Suprapubic skin (tissue), 4 donors: ENCODE data around the gene MAST2. TPM values are rescaled to one million over a fixed set of nuclear protein-coding genes. Genes with fewer than 3 reads are reported as not detected.
A peak's percentile ranks its signal among the peaks of the same experiment; 100 is the strongest.

Experiments used
- DNase-seq, 2 donors: peaks; one replicate each; pipeline ENCODE4 v3.0.0-alpha.2; 2019; ENCODE audit warnings: low spot score in 2 of 2
- H3K27ac ChIP-seq: fragments of 200-600 bp; sonication (generic); one replicate; pipeline ENCODE4 v1.5.1; 2019
- H3K27me3 ChIP-seq: fragments of 200-600 bp; sonication (generic); one replicate; pipeline ENCODE4 v1.5.1; 2019
- H3K36me3 ChIP-seq: fragments of 200-600 bp; sonication (generic); one replicate; pipeline ENCODE4 v1.5.1; 2019
- H3K4me1 ChIP-seq: fragments of 200-600 bp; sonication (generic); one replicate; pipeline ENCODE4 v1.5.1; 2019
- H3K4me3 ChIP-seq: fragments of 200-600 bp; sonication (generic); one replicate; pipeline ENCODE4 v1.5.1; 2019; ENCODE audit warnings: mild to moderate bottlenecking
- H3K9me3 ChIP-seq: fragments of 200-600 bp; sonication (generic); one replicate; pipeline ENCODE4 v1.5.1; 2019
- CTCF ChIP-seq, 2 donors: fragments of 200-600 bp in 1 of 2; fragments of 450-650 bp in 1 of 2; sonication (generic) in 1 of 2; IDR thresholded peaks; one replicate each; pipeline ENCODE4 v1.5.1; 2016 to 2019; ENCODE audit warnings: antibody characterized with exemption in 2 of 2, mild to moderate bottlenecking in 1 of 2, moderate library complexity in 1 of 2
- EP300 ChIP-seq: sonication (generic); formaldehyde crosslinking; IDR thresholded peaks from one replicate; pipeline ENCODE4 v1.6.1; 2017; ENCODE audit warnings: antibody characterized with exemption
- POLR2A ChIP-seq, 2 donors: fragments of 450-650 bp; IDR thresholded peaks; one replicate each; pipeline ENCODE4 v1.6.1; 2017; ENCODE audit warnings: antibody characterized with exemption in 2 of 2, mild to moderate bottlenecking in 2 of 2, moderate library complexity in 2 of 2
- POLR2AphosphoS5 ChIP-seq, 3 donors: sonication (generic); formaldehyde crosslinking; IDR thresholded peaks; one replicate each; pipeline ENCODE4 v1.6.1; 2017; ENCODE audit warnings: antibody characterized with exemption in 3 of 3
- WGBS: methylation state at CpG from one replicate; pipeline ENCODE4 v1.1.5; 2018; 5-methylcytosine and 5-hydroxymethylcytosine counted together
- total RNA-seq, 4 donors: library from RNA; depleted of rRNA; stranded (reverse); fragments of >200 nt; gene quantifications; one replicate each; pipeline ENCODE4 v1.1.0, GENCODE V29; 2016

The MAST2 gene
- total RNA-seq, 4 donors from 2014 or later, result 15.4 to 21.6 (median 20.1) TPM

- WGBS, result 89% methylated on average over 3 of the region's 3 CpGs
- Histone ChIP-seq H3K27ac (no peak overlapping the region), H3K9me3 (no peaks in the 10 kb centered on the region), H3K4me1 (peaks cover 3% of the 10 kb centered on the region), H3K36me3 (no peaks in the 10 kb centered on the region), H3K27me3 (no peaks in the 10 kb centered on the region), H3K4me3 (no peak overlapping the region)
- no peak for TF ChIP-seq EP300
- DNase-seq, result no peak
These were observed 105.3 kb downstream of the MAST2 start for GRCh38 chr1:45908611-45909140.

GRCh38 chr1:45911634-45912033 lies 108.2 kb downstream of the MAST2 start:
- TF ChIP-seq EP300 (no peak), POLR2A (IDR thresholded peaks at IDR 0.05) (no peak), POLR2AphosphoS5 (IDR thresholded peaks at IDR 0.05) (no peak), CTCF (IDR thresholded peaks at IDR 0.05) (no peak)
- H3K9me3 ChIP-seq, result no peaks in the 10 kb centered on the region
- no peak overlapping the region for H3K4me3 ChIP-seq
- H3K27me3 ChIP-seq, result no peaks in the 10 kb centered on the region
- no peak for DNase-seq
- H3K36me3 ChIP-seq, result no peaks in the 10 kb centered on the region
- H3K27ac ChIP-seq, result no peak overlapping the region
- 100% methylated on average over 1 of the region's 1 CpG for WGBS
- peaks cover 6% of the 10 kb centered on the region for H3K4me1 ChIP-seq

GRCh38 chr1:45913183-45913683 lies 109.8 kb downstream of the MAST2 start:
- H3K9me3 ChIP-seq, result no peaks in the 10 kb centered on the region
- WGBS, result 53% methylated on average over 6 of the region's 6 CpGs
- H3K36me3 ChIP-seq, result no peaks in the 10 kb centered on the region
- peaks cover 6% of the 10 kb centered on the region for H3K4me1 ChIP-seq
- TF ChIP-seq POLR2A (IDR thresholded peaks at IDR 0.05), result no peak
- TF ChIP-seq EP300, result peak; percentile 65
- H3K27ac ChIP-seq, result peak overlapping the region; percentile 20
- no peaks in the 10 kb centered on the region for H3K27me3 ChIP-seq
- no peak for DNase-seq
- H3K4me3 ChIP-seq, result no peak overlapping the region

- DNase-seq, result no peak
- H3K4me1 ChIP-seq, result peaks cover 6% of the 10 kb centered on the region
- H3K4me3 ChIP-seq, result no peak overlapping the region
- 72% methylated on average over 4 of the region's 4 CpGs for WGBS
- TF ChIP-seq POLR2A (IDR thresholded peaks at IDR 0.05) (no peak), POLR2AphosphoS5 (IDR thresholded peaks at IDR 0.05) (no peak), EP300 (no peak), CTCF (IDR thresholded peaks at IDR 0.05) (no peak)
- no peaks in the 10 kb centered on the region for H3K36me3 ChIP-seq
- H3K27ac ChIP-seq, result peak overlapping the region; percentile 20
- no peaks in the 10 kb centered on the region for H3K9me3 ChIP-seq
- no peaks in the 10 kb centered on the region for H3K27me3 ChIP-seq
These were observed 110.5 kb downstream of the MAST2 start for GRCh38 chr1:45913731-45914501.

GRCh38 chr1:45914836-45915235 lies 111.4 kb downstream of the MAST2 start:
- Histone ChIP-seq H3K4me3 (no peak overlapping the region), H3K4me1 (peaks cover 6% of the 10 kb centered on the region), H3K9me3 (no peaks in the 10 kb centered on the region), H3K36me3 (no peaks in the 10 kb centered on the region), H3K27me3 (no peaks in the 10 kb centered on the region), H3K27ac (no peak overlapping the region)
- 95% methylated on average over 1 of the region's 1 CpG for WGBS
- no peak for TF ChIP-seq POLR2AphosphoS5 (IDR thresholded peaks at IDR 0.05)
- no peak for TF ChIP-seq EP300
- TF ChIP-seq CTCF (IDR thresholded peaks at IDR 0.05), result no peak
- no peak for TF ChIP-seq POLR2A (IDR thresholded peaks at IDR 0.05)
- no peak for DNase-seq

- no peak overlapping the region for H3K27ac ChIP-seq
- WGBS, result 94% methylated on average over 8 of the region's 10 CpGs
- H3K9me3 ChIP-seq, result no peaks in the 10 kb centered on the region
- no peak for TF ChIP-seq CTCF (IDR thresholded peaks at IDR 0.05)
- DNase-seq, result no peak
- no peaks in the 10 kb centered on the region for H3K36me3 ChIP-seq
- H3K4me1 ChIP-seq, result no peaks in the 10 kb centered on the region
- no peak overlapping the region for H3K4me3 ChIP-seq
- H3K27me3 ChIP-seq, result no peaks in the 10 kb centered on the region
These were observed 119.0 kb downstream of the MAST2 start for GRCh38 chr1:45922374-45922773.
